OCI-M2 (cell line): ENCODE measurements around the gene EFHD2.
"Not testable (repeated sequence)": the region's sequence is repeated elsewhere in the genome, so short reads cannot be mapped to it uniquely, and the experiment has no call there.

Source experiments
- DNase-seq: peaks from one replicate; lab custom pipeline; 2025; ENCODE audit not compliant: unreplicated experiment; lab: John Stamatoyannopoulos, UW

EFHD2 gene

GRCh38 chr1:15388201-15388880, 21.3 kb upstream of the EFHD2 start:
- no peak for DNase-seq

GRCh38 chr1:15389828-15390227, 19.9 kb upstream of the EFHD2 start:
- not testable (repeated sequence) for DNase-seq

- no peak for DNase-seq
Measured at GRCh38 chr1:15390667-15391066, 19.0 kb upstream of the EFHD2 start.

- no peak for DNase-seq
Measured at GRCh38 chr1:15391366-15391765, 18.3 kb upstream of the EFHD2 start.

GRCh38 chr1:15393475-15394257, 16.0 kb upstream of the EFHD2 start:
- no peak for DNase-seq

GRCh38 chr1:15394258-15394690, 15.4 kb upstream of the EFHD2 start:
- DNase-seq, result no peak

- no peak for DNase-seq
Measured at GRCh38 chr1:15397236-15397635, 12.5 kb upstream of the EFHD2 start.

- no peak for DNase-seq
Measured at GRCh38 chr1:15399710-15400109, 10.0 kb upstream of the EFHD2 start.

- DNase-seq, result no peak
Measured at GRCh38 chr1:15400627-15401026, 9.1 kb upstream of the EFHD2 start.

- DNase-seq, result no peak
Measured at GRCh38 chr1:15401391-15402055, 8.2 kb upstream of the EFHD2 start.

GRCh38 chr1:15402809-15403450, 6.8 kb upstream of the EFHD2 start:
- no peak for DNase-seq

GRCh38 chr1:15403962-15404580, 5.6 kb upstream of the EFHD2 start:
- DNase-seq, result no peak

GRCh38 chr1:15405106-15405850, 4.4 kb upstream of the EFHD2 start:
- no peak for DNase-seq

GRCh38 chr1:15406614-15407559, 2.8 kb upstream of the EFHD2 start:
- no peak for DNase-seq

GRCh38 chr1:15407580-15407979, 2.1 kb upstream of the EFHD2 start:
- no peak for DNase-seq

GRCh38 chr1:15408890-15409387, 749 bp upstream of the EFHD2 start:
- DNase-seq, result no peak

- no peak for DNase-seq
Measured at GRCh38 chr1:15410223-15410883, 665 bp downstream of the EFHD2 start.

GRCh38 chr1:15410884-15411245, 1.2 kb downstream of the EFHD2 start:
- no peak for DNase-seq
